SK-N-SH (cell line): Measurements from ENCODE around the gene MACROD1. TPM values are rescaled to one million over a fixed set of nuclear protein-coding genes. Genes with fewer than 3 reads are reported as not detected.

ENCODE experiments used
- CTCF ChIA-PET: fragments of 300-600, 350-600 bp; formaldehyde crosslinking; extraction: SDS; loops from one replicate; lab custom pipeline; 2021; lab: Yijun Ruan, JAX
- POLR2A ChIA-PET: fragments of 350-600 bp; sonication (Branson Sonifier 250); formaldehyde crosslinking; extraction: SDS; loops from one replicate; lab custom pipeline; 2020; ENCODE audit warnings: antibody characterized with exemption, inconsistent platforms; lab: Yijun Ruan, JAX
- DNase-seq: peaks from one replicate; pipeline ENCODE4 v3.0.0; 2012
- H2AFZ ChIP-seq: fragments of 200-600 bp; sonication (generic); 2 replicates; pipeline ENCODE4 v1.8.1; 2016; ENCODE audit warnings: antibody characterized with exemption, mild to moderate bottlenecking, low read depth
- H3F3A ChIP-seq: fragments of 200-600 bp; sonication (generic); replicated peaks from 2 replicates; pipeline ENCODE3; 2016; ENCODE audit warnings: antibody characterized with exemption, mild to moderate bottlenecking; ENCODE audit not compliant: insufficient read depth
- H3K27ac ChIP-seq, 2 experiments: fragments of 200-500 bp in 1 of 2; fragments of 200-600 bp in 1 of 2; sonication (Bioruptor generic) in 1 of 2; sonication (generic), shearing (Covaris generic) in 1 of 2; 2 replicates each; pipeline versions ENCODE4 v1.5.1 to v1.6.1; 2014 to 2016; ENCODE audit warnings: low read depth in 2 of 2, inconsistent platforms in 1 of 2, low read length in 1 of 2, mild to moderate bottlenecking in 1 of 2, mixed read lengths in 1 of 2
- H3K27me3 ChIP-seq: fragments of 200-600 bp; sonication (generic), shearing (Covaris generic); 2 replicates; pipeline ENCODE4 v1.6.1; 2016; ENCODE audit warnings: mixed run types; ENCODE audit not compliant: insufficient read depth
- H3K36me3 ChIP-seq, 2 experiments: fragments of 200-500 bp in 1 of 2; fragments of 200-600 bp in 1 of 2; sonication (Bioruptor generic) in 1 of 2; sonication (generic) in 1 of 2; replicated peaks in 1 of 2; 2 replicates each; pipeline versions ENCODE3 to v1.5.1; 2014 to 2016; ENCODE audit warnings: low read length in 1 of 2, mild to moderate bottlenecking in 1 of 2; ENCODE audit not compliant: insufficient read depth in 2 of 2, control insufficient read depth in 1 of 2
- H3K4me1 ChIP-seq, 2 experiments: fragments of 200-500 bp in 1 of 2; fragments of 200-600 bp in 1 of 2; sonication (Bioruptor generic) in 1 of 2; sonication (generic), shearing (Covaris generic) in 1 of 2; 2 replicates each; pipeline versions ENCODE4 v1.5.1 to v1.6.1; 2014 to 2016; ENCODE audit warnings: low read depth in 1 of 2, low read length in 1 of 2, mixed run types in 1 of 2; ENCODE audit not compliant: insufficient read depth in 2 of 2, control insufficient read depth in 1 of 2
- H3K4me2 ChIP-seq: fragments of 200-600 bp; sonication (generic), shearing (Covaris generic); 2 replicates; pipeline ENCODE4 v1.6.1; 2017; ENCODE audit warnings: mixed run types
- H3K4me3 ChIP-seq, 2 experiments: fragments of 200-500 bp in 1 of 2; fragments of 200-600 bp in 1 of 2; sonication (Bioruptor generic) in 1 of 2; sonication (generic), shearing (Covaris generic) in 1 of 2; 2 replicates each; pipeline versions ENCODE4 v1.5.1 to v1.8.1; 2014 to 2016; ENCODE audit warnings: low read depth in 2 of 2, inconsistent platforms in 1 of 2, low read length in 1 of 2, mild to moderate bottlenecking in 1 of 2, mixed read lengths in 1 of 2, moderate library complexity in 1 of 2
- H3K79me2 ChIP-seq: fragments of 200-600 bp; sonication (generic); 2 replicates; pipeline ENCODE4 v1.8.1; 2017; ENCODE audit warnings: mild to moderate bottlenecking; ENCODE audit not compliant: insufficient read depth
- H3K9ac ChIP-seq: fragments of 200-600 bp; sonication (generic); 2 replicates; pipeline ENCODE4 v1.6.1; 2017; ENCODE audit warnings: mixed run types
- H3K9me2 ChIP-seq: fragments of 200-600 bp; sonication (generic); 2 replicates; pipeline ENCODE4 v1.6.1; 2017; ENCODE audit warnings: mixed run types
- H3K9me3 ChIP-seq: fragments of 200-600 bp; sonication (generic); 2 replicates; pipeline ENCODE4 v1.6.1; 2017; ENCODE audit warnings: mixed run types, mild to moderate bottlenecking, moderate library complexity
- H4K20me1 ChIP-seq: fragments of 200-600 bp; sonication (generic); 2 replicates; pipeline ENCODE4 v1.6.1; 2017; ENCODE audit warnings: mild to moderate bottlenecking, mixed run types; ENCODE audit not compliant: insufficient read depth
- CHD2 ChIP-seq: fragments of 150-350 bp; IDR thresholded peaks from 2 replicates; pipeline ENCODE4 v1.6.1; 2018; ENCODE audit warnings: low read length; ENCODE audit not compliant: partially characterized antibody
- CTCF ChIP-seq: fragments of 200-600 bp; sonication (generic); IDR thresholded peaks from 2 replicates; pipeline ENCODE4 v1.6.1; 2017; ENCODE audit warnings: antibody characterized with exemption, mild to moderate bottlenecking, moderate library complexity
- ELF1 ChIP-seq: IDR thresholded peaks from 2 replicates; pipeline ENCODE4 v1.4.0; 2012
- EP300 ChIP-seq, 2 experiments: IDR thresholded peaks; 2 replicates each; pipeline versions ENCODE4 v1.4.0 to v1.6.1; 2012; ENCODE audit warnings: borderline replicate concordance in 1 of 2, low read depth in 1 of 2, low read length in 1 of 2
- EZH2phosphoT487 ChIP-seq: fragments of 200-600 bp; sonication (generic); IDR thresholded peaks from 2 replicates; pipeline ENCODE4 v1.6.1; 2017; ENCODE audit warnings: low read depth, mixed run types, mild to moderate bottlenecking, antibody characterized with exemption, moderate library complexity, borderline replicate concordance
- FOXJ3 ChIP-seq: sonication (generic); formaldehyde crosslinking; IDR thresholded peaks from 2 replicates; pipeline ENCODE4 v1.5.1; 2020; ENCODE audit warnings: mild to moderate bottlenecking, missing genetic modification reagents
- JUND ChIP-seq: IDR thresholded peaks from 2 replicates; pipeline ENCODE4 v1.4.0; 2012
- MAX ChIP-seq: IDR thresholded peaks from 2 replicates; pipeline ENCODE4 v1.4.0; 2012; ENCODE audit warnings: low read depth
- MEF2A ChIP-seq: IDR thresholded peaks from 2 replicates; pipeline ENCODE4 v1.4.0; 2012; ENCODE audit warnings: low read depth, borderline replicate concordance
- RCOR1 ChIP-seq: fragments of 150-350 bp; IDR thresholded peaks from 2 replicates; pipeline ENCODE4 v1.6.1; 2017; ENCODE audit warnings: antibody characterized with exemption, low read length
- REST ChIP-seq: IDR thresholded peaks from 2 replicates; pipeline ENCODE4 v1.6.1; 2012; ENCODE audit warnings: mild to moderate bottlenecking, low read depth, low read length, moderate library complexity
- RXRA ChIP-seq: IDR thresholded peaks from 2 replicates; pipeline ENCODE4 v1.4.0; 2012; ENCODE audit warnings: low read depth, mild to moderate bottlenecking, borderline replicate concordance
- SIN3A ChIP-seq: IDR thresholded peaks from 2 replicates; pipeline ENCODE4 v1.6.1; 2012; ENCODE audit warnings: low read depth, mild to moderate bottlenecking, low read length, moderate library complexity, borderline replicate concordance
- TAF1 ChIP-seq: IDR thresholded peaks from 2 replicates; pipeline ENCODE4 v1.6.1; 2012; ENCODE audit warnings: low read depth, mild to moderate bottlenecking, low read length, moderate library complexity, borderline replicate concordance
- TEAD4 ChIP-seq: IDR thresholded peaks from 2 replicates; pipeline ENCODE4 v1.4.0; 2012; ENCODE audit warnings: mild to moderate bottlenecking, borderline replicate concordance; ENCODE audit not compliant: insufficient read depth
- USF1 ChIP-seq: IDR thresholded peaks from 2 replicates; pipeline ENCODE4 v1.4.0; 2012; ENCODE audit warnings: low read depth, borderline replicate concordance
- YY1 ChIP-seq: IDR thresholded peaks from 2 replicates; pipeline ENCODE4 v1.4.0; 2012; ENCODE audit warnings: low read depth, mild to moderate bottlenecking
- WGBS: methylation state at CpG from one replicate; pipeline ENCODE4 v1.1.6; 2017; ENCODE audit warnings: low lambda C conversion rate; 5-methylcytosine and 5-hydroxymethylcytosine counted together
- polyA plus RNA-seq, 3 experiments: library from polyadenylated mRNA; depleted of rRNA; stranded (reverse); fragments of >200 nt; gene quantifications; 2 replicates each; pipeline ENCODE4 v1.2.3, GENCODE V29; 2012

The MACROD1 gene
- polyA plus RNA-seq, 1 of the 3 experiments (the other 2 are of a cell fraction) = 49.1 TPM

- Histone ChIP-seq H3K79me2 (peaks cover 12% of the 10 kb centered on the region; the same call in 1 of the 2 replicates), H2AFZ (no peak overlapping the region), H3K9me3 (no peaks in the 10 kb centered on the region), H3K4me2 (no peak overlapping the region), H4K20me1 (peaks cover 20% of the 10 kb centered on the region), H3K4me3 (no peak overlapping the region), H3K27me3 (no peaks in the 10 kb centered on the region), H3K4me1 (peaks cover 0 to 2% of the 10 kb centered on the region in 2 experiments; a peak in 1 of 4 replicates), H3K27ac (no peak overlapping the region), H3K9ac (no peak overlapping the region), H3K9me2 (no peaks in the 10 kb centered on the region), H3K36me3 (peaks cover 0 to 43% of the 10 kb centered on the region in 2 experiments), H3F3A (no peaks in the 10 kb centered on the region)
- ChIA-PET CTCF (no interaction called here), POLR2A (interaction anchor here (1.0 kb wide), 1 partner anchor 10 kb away, joined by 4 read pairs; no protein-coding TSS in a partner anchor)
- WGBS = 94% methylated on average over 25 of the region's 27 CpGs
- TF ChIP-seq CHD2 (no peak), TEAD4 (no peak), RCOR1 (no peak), FOXJ3 (CRISPR knock-in tag) (no peak)
- DNase-seq = no peak
Measured at GRCh38 chr11:63997104-63997700, 168.7 kb downstream of the MACROD1 start.

- H3K9me2 ChIP-seq = no peaks in the 10 kb centered on the region
- no peaks in the 10 kb centered on the region for H3K27me3 ChIP-seq
- H3K9ac ChIP-seq = no peak overlapping the region
- CTCF ChIA-PET = interaction anchor here (1.1 kb wide), 1 partner anchor 156 kb away, joined by 3 read pairs; no protein-coding TSS in a partner anchor
- H3K9me3 ChIP-seq = no peaks in the 10 kb centered on the region
- no peak for DNase-seq
- H3K36me3 ChIP-seq = peaks cover 4 to 39% of the 10 kb centered on the region in 2 experiments
- H2AFZ ChIP-seq = no peak overlapping the region
- peaks cover 18% of the 10 kb centered on the region for H3K79me2 ChIP-seq
- no peak overlapping the region for H3K4me3 ChIP-seq
- WGBS = 88% methylated on average over 15 of the region's 18 CpGs
- POLR2A ChIA-PET = no interaction called here
- H3K4me1 ChIP-seq = no peaks in the 10 kb centered on the region
- no peak overlapping the region for H3K4me2 ChIP-seq
- TF ChIP-seq MAX (no peak), EZH2phosphoT487 (no peak), EP300 (IDR thresholded peaks at IDR 0.05; ENCODE audit: borderline replicate concordance in 1 of 2, low read depth in 1 of 2, low read length in 1 of 2) (no peak), CTCF (no peak), SIN3A (no peak), TAF1 (no peak), ELF1 (no peak), YY1 (no peak), JUND (no peak), MEF2A (no peak), USF1 (no peak), RXRA (no peak), REST (no peak)
- H3F3A ChIP-seq = no peaks in the 10 kb centered on the region
- no peak overlapping the region for H3K27ac ChIP-seq
- H4K20me1 ChIP-seq = peaks cover 20% of the 10 kb centered on the region
Measured at GRCh38 chr11:63996512-63996911, 169.4 kb downstream of the MACROD1 start.
